Activated CD8-positive, alpha-beta memory T cell treated with anti-CD3 and anti-CD28 coated beads for 4 hours (primary cell): Measurements from ENCODE around the gene EPHA6.
"Not testable (repeated sequence)": the region's sequence is repeated elsewhere in the genome, so short reads cannot be mapped to it uniquely, and the experiment has no call there.

Source experiments
- DNase-seq, 2 donors: peaks; one replicate each; pipeline ENCODE4 v3.0.0-alpha.2; 2020; ENCODE audit warnings: low read depth in 2 of 2

EPHA6 gene

GRCh38 chr3:97025612-97026011 is 211.2 kb downstream of the EPHA6 start:
- not testable (repeated sequence) for DNase-seq

- no peak for DNase-seq
Observed at GRCh38 chr3:97029972-97030371, 215.6 kb downstream of the EPHA6 start.

- DNase-seq: no peak
Observed at GRCh38 chr3:97037294-97037943, 223.0 kb downstream of the EPHA6 start.

- DNase-seq: no peak
Observed at GRCh38 chr3:97043411-97043810, 229.0 kb downstream of the EPHA6 start.

- no peak for DNase-seq
Observed at GRCh38 chr3:97057365-97057764, 243.0 kb downstream of the EPHA6 start.

GRCh38 chr3:97059168-97059567 is 244.8 kb downstream of the EPHA6 start:
- no peak for DNase-seq

GRCh38 chr3:97066531-97066930 is 252.1 kb downstream of the EPHA6 start:
- DNase-seq: no peak

- DNase-seq: no peak
Observed at GRCh38 chr3:97070302-97070701, 255.9 kb downstream of the EPHA6 start.

GRCh38 chr3:97074546-97074945 is 260.2 kb downstream of the EPHA6 start:
- no peak for DNase-seq

GRCh38 chr3:97076673-97077072 is 262.3 kb downstream of the EPHA6 start:
- DNase-seq: no peak

- DNase-seq: no peak
Observed at GRCh38 chr3:97089621-97090020, 275.2 kb downstream of the EPHA6 start.

GRCh38 chr3:97102641-97103040 is 288.2 kb downstream of the EPHA6 start:
- no peak for DNase-seq

- no peak for DNase-seq
Observed at GRCh38 chr3:97105989-97106651, 291.7 kb downstream of the EPHA6 start.

GRCh38 chr3:97106652-97106989 is 292.2 kb downstream of the EPHA6 start:
- no peak for DNase-seq

- DNase-seq: no peak
Observed at GRCh38 chr3:97108136-97108535, 293.7 kb downstream of the EPHA6 start.

GRCh38 chr3:97111244-97111643 is 296.9 kb downstream of the EPHA6 start:
- no peak for DNase-seq

GRCh38 chr3:97121386-97121785 is 307.0 kb downstream of the EPHA6 start:
- DNase-seq: no peak

- no peak for DNase-seq
Observed at GRCh38 chr3:97125902-97126499, 311.6 kb downstream of the EPHA6 start.

GRCh38 chr3:97131476-97131875 is 317.1 kb downstream of the EPHA6 start:
- DNase-seq: no peak

- no peak for DNase-seq
Observed at GRCh38 chr3:97138914-97139541, 324.6 kb downstream of the EPHA6 start.

- no peak for DNase-seq
Observed at GRCh38 chr3:97148931-97149330, 334.5 kb downstream of the EPHA6 start.

- no peak for DNase-seq
Observed at GRCh38 chr3:97161169-97161568, 346.8 kb downstream of the EPHA6 start.

- no peak for DNase-seq
Observed at GRCh38 chr3:97177242-97177641, 362.8 kb downstream of the EPHA6 start.
